HG02571 (cell line): Measurements from ENCODE around the gene PNPLA7.
"Not testable (repeated sequence)": the region's sequence is repeated elsewhere in the genome, so short reads cannot be mapped to it uniquely, and the experiment has no call there.

Source experiments
- ATAC-seq: cut with Tn5 transposase; IDR thresholded peaks from one replicate; pipeline ENCODE4 v1.9.1; 2021; ENCODE audit warnings: mild to moderate bottlenecking, moderate library complexity; ENCODE audit not compliant: unreplicated experiment

The PNPLA7 gene

DNA sequence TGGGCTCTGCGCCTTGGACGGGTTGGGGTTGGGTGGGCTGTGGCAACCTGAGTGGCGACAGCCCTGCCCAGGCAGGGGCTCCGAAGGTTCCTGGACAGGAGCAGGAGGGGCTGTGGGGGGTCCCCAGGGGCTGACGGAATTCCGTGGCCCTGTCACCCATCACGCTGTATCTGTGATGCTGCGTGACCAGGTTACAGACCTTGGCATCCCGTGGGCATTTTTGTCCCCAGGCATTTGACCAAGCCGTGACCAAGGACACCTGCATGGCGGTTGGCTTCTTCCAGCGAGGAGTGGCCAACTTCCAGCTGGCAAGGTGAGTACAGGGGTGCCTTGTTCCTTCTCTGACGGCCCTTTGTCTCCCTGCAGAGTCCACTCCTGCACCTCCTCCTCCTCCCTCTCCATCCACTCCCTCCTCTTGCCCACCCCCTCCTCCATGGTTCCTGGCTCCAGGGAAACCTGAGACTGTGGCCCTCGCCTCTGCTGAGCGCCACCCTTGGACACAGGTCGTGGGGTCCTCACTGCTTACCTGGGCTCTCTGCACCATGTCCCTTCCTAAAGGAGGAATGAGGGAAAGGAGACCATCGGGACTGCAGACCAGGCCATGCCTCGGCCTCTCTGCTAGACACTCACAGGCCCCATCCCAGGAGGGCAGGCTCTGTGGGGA, 124.1 kb downstream of the PNPLA7 start:
- ATAC-seq = no peak

DNA sequence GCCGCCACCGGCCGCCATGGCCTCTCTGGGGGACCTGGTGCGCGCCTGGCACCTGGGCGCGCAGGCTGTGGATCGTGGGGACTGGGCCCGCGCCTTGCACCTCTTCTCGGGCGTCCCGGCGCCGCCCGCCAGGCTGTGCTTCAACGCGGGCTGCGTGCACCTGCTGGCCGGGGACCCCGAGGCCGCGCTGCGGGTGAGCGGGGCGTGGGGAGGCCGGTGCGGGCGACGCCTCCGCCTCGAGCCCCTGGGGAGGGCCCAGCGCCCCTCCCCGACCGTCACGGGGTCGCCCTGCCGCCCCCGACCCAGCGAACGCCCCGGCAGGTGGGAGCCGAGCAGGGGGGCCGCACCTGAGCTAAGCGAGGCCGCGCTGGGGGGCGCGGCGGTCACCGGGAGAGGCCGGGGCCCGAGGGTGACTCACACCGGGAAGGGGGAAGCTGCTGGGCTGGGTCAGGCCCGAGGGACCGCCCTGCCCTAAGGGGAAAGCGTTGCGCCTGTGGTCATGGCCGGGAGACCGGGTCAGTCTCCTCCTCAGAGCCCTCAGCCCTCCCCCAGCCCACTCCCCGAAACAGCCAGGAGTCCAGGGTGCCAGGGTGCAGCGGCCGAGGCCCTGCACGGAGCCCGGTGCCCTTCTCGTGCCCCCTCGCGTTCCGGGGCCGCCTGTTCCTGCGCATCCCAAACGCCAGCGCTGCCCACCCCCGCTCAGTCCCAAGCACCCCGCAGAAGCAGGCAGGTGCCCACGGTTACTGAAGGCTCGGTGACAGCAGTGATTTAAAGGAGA, 126.5 kb downstream of the PNPLA7 start:
- peak; percentile 14 for ATAC-seq

DNA sequence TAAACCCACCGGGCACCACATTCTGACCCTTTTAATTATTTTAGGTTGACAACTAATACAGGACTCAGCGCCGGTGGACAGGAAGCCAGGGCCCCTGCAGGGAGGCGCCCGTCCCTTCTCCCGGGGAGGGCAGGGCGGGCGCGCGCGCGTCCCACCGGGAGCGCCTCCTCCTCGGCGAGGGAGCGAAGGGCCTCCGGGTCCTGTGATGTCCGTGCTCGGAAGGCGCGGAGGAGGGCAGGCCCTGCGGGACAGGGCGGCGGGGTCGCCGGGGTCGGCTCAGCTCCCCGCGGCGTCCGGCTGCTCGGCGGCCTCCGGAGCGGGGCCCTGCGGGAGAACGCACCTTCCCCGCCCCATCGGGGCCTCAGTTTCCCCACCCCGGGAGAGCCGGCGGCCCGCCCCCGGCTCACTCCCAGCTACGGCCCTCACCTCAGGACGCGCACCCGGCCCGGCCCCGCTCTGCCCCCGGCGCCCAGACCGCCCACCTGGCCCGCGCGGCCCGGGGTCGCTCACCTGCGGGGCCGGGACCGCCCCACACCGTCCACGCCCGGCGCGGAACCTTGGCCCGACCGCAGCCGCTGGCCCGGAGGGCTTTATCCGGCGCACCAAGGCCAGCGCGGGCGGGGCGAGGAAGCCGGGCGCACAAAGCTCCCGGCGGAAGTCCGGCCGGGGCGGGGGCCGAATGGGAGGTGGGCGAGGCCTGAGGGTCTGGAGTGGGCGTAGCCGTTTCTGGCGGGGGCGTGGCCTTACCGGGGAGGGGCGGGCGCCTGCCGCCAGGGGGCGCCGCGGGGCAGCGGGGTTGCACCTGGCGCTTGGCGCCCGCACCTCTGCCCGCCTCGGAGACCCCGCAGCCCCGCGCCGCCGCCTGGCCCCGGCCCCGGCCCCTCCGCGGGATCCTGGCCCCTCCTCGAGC, 127.3 kb downstream of the PNPLA7 start, which contains the start of the genes EXD3 and NOXA1:
TSS of gene EXD3 (minus strand) at position 559 of the 910 bp plus-strand sequence. CDS start 27,805 bp downstream, outside the sequence.
TSS of gene NOXA1 (plus strand) at position 790 of the 910 bp plus-strand sequence. CDS start 137 bp downstream, outside the sequence.
- peak; percentile 70 for ATAC-seq

DNA sequence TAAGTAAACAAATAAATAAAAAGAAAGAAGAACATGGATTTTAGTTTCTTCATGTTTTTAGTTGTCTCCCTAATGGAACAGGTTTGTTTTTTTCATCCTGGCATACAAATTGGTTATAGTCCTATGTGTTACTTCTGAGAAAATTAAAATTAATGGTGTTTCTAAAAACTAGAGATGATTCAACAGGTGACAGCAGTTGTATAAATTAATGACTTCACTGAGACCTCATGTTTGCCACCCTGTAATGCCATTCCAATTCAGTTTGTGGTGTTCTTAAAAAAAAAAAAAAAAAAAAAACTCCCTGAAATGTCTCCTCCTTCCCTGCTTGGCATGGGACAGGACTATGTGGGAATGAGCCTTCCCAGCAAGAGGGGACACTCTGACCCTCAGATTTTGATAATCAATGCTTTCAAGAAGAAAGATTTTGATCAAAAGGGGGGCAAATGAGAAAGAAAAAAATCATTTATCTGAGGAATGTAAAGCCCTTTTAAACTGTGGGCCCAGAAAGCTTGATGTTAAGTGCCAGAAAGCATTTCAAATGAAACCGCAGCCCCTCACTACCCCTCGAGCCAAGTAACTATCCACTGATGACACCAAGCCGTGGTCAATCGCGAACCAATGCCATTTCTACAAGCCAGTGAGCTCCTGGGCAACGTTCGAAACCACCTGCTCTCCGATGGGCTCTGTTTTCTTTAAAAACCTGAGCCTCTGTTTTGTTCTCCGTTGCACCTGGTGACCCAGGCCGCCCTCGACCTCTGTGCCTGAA, 128.2 kb downstream of the PNPLA7 start:
- ATAC-seq = no peak

DNA sequence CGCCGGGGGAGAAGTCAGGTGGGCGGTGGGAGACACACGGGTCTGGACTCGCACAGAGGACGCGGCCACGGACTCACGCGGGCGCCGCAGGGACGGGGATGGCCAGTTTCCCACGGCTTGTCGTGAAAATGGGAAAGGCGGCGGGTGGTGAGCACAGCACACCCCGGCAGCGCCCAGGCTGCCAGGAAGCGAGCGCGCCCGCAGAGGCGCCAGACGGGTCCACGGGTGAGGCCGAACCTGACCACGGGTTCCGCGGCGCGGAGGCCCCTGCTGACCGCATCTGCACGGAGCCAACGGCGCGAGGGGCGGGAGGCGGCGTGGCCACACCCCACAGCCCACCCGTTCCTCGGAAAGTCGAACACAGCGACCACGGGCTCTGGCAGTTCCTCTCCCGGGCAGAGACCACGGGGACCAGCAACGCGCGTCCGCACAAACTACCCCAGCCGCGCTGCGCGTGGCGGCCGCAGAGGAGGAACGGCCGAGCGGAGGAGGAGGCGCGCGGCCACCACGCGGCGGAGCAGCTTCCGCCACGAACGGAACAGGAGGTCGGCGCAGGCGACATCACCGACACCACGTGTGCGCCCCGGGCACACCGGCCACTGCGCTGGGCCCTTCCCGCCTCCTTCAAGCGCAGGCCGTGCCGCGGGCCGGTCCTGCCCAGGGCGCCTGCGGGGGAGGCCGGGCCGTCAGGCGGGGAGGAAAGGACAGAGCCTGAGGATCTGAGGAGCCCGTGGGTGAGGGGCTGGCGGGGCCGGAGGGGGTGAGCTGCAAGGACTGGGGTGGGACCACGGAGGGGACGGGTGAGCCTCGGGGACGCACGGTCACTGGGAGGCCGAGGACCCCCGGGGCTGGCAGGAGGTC, 132.8 kb downstream of the PNPLA7 start:
- ATAC-seq = no peak

DNA sequence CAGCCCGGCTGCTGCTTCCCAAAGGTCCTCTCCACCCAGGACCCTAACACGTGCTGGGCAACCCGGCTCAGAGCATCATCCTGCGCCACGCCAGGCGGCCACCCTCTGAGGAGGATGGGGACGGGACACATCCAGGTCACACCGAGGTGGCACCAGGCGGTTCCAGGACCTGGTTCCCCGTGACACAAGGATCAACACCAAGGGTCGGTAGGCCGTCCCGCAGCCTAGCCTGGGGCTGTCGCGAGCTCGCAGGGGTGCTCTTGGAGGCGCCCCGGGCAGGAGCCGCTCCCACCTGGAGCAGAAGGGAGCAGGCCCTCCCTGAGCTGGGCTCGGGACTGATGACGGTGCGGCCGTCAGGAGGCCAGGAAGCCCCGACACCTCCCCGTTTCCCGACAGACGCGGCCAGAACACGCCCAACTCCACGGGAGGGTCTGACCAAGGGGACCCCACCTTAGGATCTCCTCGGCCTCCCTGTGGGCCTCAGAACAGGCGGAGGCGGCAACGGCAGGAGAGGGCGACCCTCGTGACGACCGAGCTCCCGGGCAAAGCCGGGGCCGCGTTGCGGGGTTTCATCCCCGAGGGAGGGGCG, 133.5 kb downstream of the PNPLA7 start:
- no peak for ATAC-seq

DNA sequence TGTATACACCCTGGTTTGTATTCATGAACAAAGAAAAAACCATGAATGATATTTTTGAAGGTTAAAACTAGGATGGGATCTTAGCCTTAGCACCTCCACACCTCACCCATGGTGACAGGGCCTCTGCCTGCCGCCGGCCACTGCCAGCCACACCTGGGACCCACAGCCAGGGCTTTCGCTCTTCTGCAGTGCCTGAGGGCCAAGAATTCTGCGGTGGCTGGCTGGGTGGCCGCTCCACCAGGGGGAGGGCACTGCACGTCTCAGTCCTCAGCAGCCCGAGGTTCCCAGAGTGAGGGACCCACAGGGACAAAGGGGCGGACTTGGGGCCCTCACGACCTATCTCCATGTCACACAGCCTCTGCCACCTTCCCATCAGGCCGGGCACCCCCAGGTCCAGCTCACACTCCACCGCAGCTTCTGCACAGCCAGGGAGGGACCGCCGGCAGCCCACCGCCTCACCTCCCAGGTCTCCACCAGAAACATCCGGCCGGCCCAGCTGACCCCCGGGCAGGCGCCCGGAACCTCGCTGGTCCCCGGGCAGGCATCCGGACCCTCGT, 134.1 kb downstream of the PNPLA7 start:
- no peak for ATAC-seq

DNA sequence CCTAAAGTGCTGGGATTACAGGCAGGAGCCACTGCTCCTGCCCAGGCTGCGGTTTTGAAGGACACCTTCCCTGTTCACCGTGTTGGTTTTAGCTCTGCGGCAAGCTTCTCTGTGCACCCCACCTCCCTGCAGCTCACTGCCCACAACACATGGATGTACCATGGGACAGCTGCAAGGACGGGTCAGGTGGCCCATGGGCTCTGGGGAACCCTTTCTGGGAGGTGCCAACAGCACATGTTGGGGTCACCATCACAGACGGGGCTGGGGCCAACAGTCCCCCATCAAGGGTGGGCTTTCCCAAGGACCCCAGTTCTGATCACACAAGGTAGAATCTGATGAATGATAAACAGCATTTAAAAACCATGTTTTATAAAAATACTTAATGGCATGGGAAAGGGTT, 134.8 kb downstream of the PNPLA7 start:
- no peak for ATAC-seq

DNA sequence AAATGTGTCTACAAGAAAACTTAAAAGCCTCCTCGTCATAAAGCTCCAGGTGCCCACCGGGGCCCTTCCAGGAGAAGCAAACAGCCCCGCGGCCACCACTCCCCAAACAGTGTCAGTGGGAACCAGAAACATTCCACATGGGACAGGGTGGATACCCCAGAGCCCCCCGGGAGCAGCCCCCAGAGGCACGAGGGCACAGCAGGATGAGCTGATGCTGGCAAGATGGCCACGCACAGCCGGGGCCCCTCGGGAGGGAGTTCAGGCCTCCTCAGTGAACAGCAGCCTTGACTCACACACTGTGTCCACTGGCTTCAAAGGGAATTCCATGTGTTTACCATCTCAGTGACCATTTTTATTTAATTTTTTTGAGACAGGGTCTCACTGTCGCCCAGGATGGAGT, 137.8 kb downstream of the PNPLA7 start:
- no peak for ATAC-seq

DNA sequence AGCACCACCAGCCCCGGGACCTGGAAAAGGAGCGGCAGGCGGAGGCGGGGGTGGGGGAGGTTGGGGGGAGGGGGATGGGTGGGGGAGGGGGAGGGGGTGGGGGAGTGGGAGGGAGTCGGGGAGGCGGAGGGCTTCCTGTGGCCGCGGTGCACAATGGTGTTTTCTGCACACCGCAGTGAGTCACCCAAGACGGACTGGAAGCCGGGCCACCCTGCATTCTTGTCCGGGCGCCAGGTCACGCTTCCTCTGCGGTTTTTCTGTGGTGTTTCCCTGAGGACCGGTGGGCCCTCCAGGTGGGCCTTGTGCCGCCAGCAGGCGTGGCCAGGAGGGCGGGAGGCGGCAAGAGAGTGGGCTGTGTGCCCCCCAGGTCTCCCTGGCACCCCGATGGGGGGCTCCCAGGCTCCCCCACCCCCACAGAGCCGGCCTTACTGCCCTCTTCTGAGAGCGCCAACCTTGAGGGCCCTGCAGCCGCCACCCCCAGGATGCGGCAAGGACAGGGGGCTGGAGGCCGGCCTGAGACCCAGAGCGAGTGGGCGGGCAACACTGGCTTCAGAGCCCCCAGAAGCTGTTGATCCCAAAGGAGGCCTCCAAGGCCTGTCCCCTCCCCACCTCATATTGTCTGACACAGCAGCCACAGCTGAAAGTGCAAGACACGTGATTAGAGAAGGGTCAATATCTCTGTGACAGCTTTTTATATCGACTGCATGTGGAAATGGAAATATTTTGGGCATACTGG, 138.4 kb downstream of the PNPLA7 start:
- ATAC-seq = no peak

DNA sequence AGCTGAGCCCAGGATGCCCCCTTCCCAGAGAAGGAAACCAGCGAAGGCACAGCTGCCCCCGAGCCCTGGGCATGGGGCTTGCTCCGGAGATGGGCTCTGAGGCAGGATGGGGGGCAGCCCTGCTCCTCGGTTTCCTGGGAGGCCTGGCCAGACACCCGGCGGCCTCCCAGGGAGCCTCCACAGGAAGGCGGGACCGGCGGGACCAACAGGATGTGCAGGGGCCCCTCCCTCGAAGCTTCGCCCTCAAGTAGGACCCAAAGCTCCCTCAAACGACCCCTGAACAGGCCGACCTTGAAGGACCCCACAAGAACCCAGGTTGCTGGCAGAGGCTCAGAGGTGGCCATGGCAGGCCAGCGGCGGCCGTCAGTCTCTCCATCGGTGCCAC, 138.9 kb downstream of the PNPLA7 start:
- no peak for ATAC-seq

DNA sequence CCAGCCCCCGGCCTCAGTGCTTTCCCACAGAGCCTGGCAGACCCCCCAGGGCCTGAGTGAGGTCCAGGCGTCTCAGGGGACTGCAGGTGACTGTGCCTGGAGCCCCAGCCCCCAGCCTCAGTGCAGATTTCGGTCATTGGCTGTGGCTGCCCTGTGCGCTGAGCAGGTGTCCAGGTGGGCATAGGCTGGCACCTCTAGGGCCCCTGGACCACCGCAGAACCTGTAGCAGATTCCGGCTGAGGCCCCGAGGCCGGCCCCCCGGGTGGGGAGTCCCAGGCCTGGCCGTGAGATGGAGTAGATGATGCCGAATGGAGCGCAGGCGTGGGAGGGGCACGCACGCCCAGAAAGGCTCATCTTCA, 139.3 kb downstream of the PNPLA7 start:
- ATAC-seq = no peak

DNA sequence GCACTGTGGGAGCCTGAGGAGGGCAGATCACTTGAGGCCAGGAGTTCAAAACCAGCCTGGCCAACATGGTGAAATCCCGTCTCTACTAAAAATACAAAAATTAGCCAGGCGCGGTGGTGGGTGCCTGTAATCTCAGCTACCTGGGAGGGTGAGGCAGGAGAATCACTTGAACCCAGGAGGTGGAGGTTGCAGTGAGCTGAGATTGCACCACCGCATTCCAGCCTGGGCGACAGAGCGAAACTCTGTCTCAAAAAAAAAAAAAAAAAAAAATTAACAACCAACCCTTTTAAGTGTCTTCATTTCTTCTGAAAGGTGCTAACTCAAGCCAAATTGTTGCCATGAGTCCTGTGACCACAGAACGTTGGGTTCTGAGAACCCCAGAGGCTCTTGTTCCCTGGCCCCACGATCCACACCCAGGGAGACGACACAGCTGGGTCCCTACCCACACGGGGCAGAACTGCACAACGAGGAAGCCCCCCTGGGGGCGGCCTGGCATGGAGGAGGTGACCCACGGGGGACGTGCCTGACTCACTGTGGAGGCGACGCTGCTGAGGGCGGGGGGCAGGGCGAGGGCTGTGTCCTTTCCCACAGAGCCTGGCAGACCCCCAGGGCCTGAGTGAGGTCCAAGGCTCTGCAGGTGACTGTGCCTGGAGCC, 139.8 kb downstream of the PNPLA7 start:
- not testable (repeated sequence) for ATAC-seq
